Activated T-helper 1 cell treated with anti-CD3 and anti-CD28 coated beads, Interleukin-12 subunit alpha, Interleukin-12 subunit beta, Interleukin-2, Interleukin-4 antibody, amounts not matched to agents 30 ng/mL and 10 ng/mL and 1 ng/mL, durations not matched to agents 14 hours and 24 hours and 36 hours (primary cell): ENCODE measurements around the gene THAP5. TPM values are rescaled to one million over a fixed set of nuclear protein-coding genes. Genes with fewer than 3 reads are reported as not detected.

Experiments
- DNase-seq: peaks from one replicate; pipeline ENCODE4 v3.0.0; 2021; ENCODE audit warnings: low spot score
- H3K27ac Mint-ChIP-seq: one replicate; pipeline ENCODE4 v1.8.0; 2021; ENCODE audit warnings: mild to moderate bottlenecking, mixed read lengths
- H3K27me3 Mint-ChIP-seq: one replicate; pipeline ENCODE4 v1.8.0; 2022; ENCODE audit warnings: mild to moderate bottlenecking, moderate library complexity, mixed read lengths; ENCODE audit not compliant: insufficient read depth
- H3K36me3 Mint-ChIP-seq: one replicate; pipeline ENCODE4 v1.8.0; 2021; ENCODE audit warnings: low read depth, mixed read lengths
- H3K4me1 Mint-ChIP-seq: one replicate; pipeline ENCODE4 v1.8.0; 2021; ENCODE audit warnings: low read depth, mixed read lengths
- H3K4me3 Mint-ChIP-seq: one replicate; pipeline ENCODE4 v1.8.0; 2021; ENCODE audit warnings: mild to moderate bottlenecking, moderate library complexity, mixed read lengths
- H3K9me3 Mint-ChIP-seq: one replicate; pipeline ENCODE4 v1.8.0; 2021; ENCODE audit warnings: mixed read lengths
- intact Hi-C: fragments of 100-400 bp; cut with micrococcal nuclease; formaldehyde crosslinking; loops from one replicate; pipeline ENCODE4 v1.15.1; 2024
- total RNA-seq: library from RNA; stranded (reverse); gene quantifications from 2 replicates; pipeline ENCODE4 v1.2.3, GENCODE V29; 2022

THAP5 gene, protein sequence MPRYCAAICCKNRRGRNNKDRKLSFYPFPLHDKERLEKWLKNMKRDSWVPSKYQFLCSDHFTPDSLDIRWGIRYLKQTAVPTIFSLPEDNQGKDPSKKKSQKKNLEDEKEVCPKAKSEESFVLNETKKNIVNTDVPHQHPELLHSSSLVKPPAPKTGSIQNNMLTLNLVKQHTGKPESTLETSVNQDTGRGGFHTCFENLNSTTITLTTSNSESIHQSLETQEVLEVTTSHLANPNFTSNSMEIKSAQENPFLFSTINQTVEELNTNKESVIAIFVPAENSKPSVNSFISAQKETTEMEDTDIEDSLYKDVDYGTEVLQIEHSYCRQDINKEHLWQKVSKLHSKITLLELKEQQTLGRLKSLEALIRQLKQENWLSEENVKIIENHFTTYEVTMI
- total RNA-seq = 37.2 and 39.9 TPM in 2 replicates

DNA sequence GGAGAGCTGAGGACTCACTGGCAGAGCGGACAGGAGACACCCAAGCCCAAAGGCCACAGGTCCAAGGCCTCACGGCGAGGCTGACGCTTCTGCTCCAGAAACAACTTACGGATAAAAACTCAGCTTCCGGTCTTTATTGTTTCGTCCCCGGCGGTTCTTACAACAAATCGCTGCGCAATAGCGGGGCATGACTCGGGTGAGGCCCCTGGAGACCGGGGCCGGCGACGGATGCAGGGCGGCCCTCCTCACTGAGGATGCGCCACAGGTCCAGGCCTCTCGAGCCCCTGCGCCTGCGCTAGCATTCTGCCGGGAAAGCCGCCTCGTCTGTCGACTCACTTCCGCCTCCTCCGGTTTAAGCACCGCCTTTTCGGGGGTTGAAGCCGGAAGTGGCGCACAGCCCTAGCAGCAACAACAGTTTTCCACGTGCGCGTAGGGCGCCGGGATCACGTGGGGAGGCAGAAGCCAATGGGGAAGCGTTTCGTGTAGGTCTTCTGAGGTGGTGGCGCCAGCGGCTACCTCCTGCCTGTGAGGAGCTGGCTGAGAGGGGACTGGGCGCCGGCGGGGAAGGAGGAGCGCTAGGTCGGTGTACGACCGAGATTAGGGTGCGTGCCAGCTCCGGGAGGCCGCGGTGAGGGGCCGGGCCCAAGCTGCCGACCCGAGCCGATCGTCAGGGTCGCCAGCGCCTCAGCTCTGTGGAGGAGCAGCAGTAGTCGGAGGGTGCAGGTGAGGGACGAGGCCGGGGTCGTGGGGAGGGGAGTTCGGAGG is at the start of gene THAP5, which contains the start of gene DNAJB9:
Gene THAP5, minus strand, starts transcription at position 326 of the 765 bp plus-strand sequence. Its CDS starts 137 bp downstream, at position 189.
Gene DNAJB9, plus strand, starts transcription at position 494 of the 765 bp plus-strand sequence. CDS start 1,853 bp downstream, outside the sequence.
- H3K9me3 Mint-ChIP-seq = no peaks in the 10 kb centered on the region
- H3K4me3 Mint-ChIP-seq = peak within 1 kb of the TSS; percentile 95
- no peaks in the 10 kb centered on the region for H3K27me3 Mint-ChIP-seq
- intact Hi-C loops = loop anchor here (1.0 to 10.0 kb wide), 7 partner anchors 43 to 1972 kb away; partner anchors contain the start of genes COG5, DUS4L, NRCAM and PNPLA8
- H3K36me3 Mint-ChIP-seq = peaks cover 31% of the 10 kb centered on the region
- peak; percentile 100 for DNase-seq
- peak within 1 kb of the TSS; percentile 96 for H3K27ac Mint-ChIP-seq
- H3K4me1 Mint-ChIP-seq = peaks cover 62% of the 10 kb centered on the region

DNA sequence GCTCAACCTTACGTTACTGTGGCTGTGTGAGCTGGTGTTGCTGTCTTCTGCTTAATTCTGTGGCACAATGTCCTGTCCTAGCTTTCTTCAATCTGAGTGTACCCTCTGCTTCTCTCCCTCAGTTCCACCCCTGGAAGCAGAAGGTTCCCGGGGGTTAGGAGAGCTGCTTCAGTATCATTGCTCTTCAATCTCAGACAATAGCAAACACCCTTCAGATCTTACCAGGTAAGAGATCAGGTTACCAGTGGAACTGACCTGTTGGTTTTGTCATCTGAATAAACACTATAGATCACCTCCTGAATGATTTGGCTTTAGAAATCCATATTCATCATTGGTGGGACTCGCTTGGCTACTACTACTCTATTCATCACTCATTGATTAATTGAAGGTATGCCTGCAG is 48.5 kb upstream of the THAP5 start:
- intact Hi-C loops = no loop called here
- Mint-ChIP-seq H3K27me3 (peaks cover 3% of the 10 kb centered on the region), H3K4me1 (no peaks in the 10 kb centered on the region), H3K4me3 (no peak overlapping the region), H3K27ac (no peak overlapping the region), H3K36me3 (no peaks in the 10 kb centered on the region), H3K9me3 (no peaks in the 10 kb centered on the region)
- DNase-seq = no peak

DNA sequence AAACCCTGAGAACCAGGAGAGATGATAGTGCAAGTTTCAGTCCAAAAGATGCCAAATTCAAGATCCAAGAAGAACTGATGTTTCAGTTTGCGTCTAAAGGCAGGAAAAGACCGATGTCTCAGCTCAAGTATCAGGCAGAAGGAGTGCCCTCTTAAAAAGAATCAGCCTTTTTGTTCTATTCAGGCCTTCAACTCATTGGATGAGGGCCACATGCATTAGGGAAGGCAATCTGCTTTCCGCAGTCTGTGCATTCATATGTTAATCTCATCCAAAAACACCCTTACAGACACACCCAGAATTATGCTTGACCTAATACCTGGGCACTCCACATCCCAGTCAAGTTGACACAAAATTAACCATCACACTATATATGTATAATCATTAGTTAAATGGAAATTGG is 45.4 kb upstream of the THAP5 start:
- Mint-ChIP-seq H3K4me1 (no peaks in the 10 kb centered on the region), H3K36me3 (no peaks in the 10 kb centered on the region), H3K9me3 (no peaks in the 10 kb centered on the region), H3K27me3 (peaks cover 12% of the 10 kb centered on the region), H3K4me3 (no peak overlapping the region), H3K27ac (no peak overlapping the region)
- intact Hi-C loops = no loop called here
- no peak for DNase-seq

DNA sequence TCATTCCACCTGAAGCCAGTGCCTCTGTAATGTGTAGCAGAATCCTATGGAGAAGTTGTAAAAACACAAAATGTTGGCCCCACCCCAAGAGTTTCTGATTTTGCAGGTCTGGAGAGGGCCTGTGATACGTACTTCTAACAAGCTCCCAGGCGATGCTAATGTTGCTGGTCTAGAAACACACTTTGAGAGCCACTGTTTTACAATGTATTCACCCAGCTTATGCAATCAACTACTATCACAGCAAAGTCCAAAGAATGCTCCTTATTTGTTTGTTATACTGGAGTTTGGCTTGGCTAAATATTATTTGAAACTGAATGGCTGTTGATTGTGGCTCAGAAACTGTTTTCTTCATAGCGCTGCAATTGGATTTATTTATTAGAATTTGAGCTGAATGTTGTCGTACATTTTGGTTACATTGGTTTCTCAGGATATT is 44.5 kb upstream of the THAP5 start:
- intact Hi-C loops = no loop called here
- H3K9me3 Mint-ChIP-seq = no peaks in the 10 kb centered on the region
- H3K36me3 Mint-ChIP-seq = no peaks in the 10 kb centered on the region
- H3K4me1 Mint-ChIP-seq = no peaks in the 10 kb centered on the region
- no peak for DNase-seq
- H3K4me3 Mint-ChIP-seq = no peak overlapping the region
- H3K27ac Mint-ChIP-seq = no peak overlapping the region
- H3K27me3 Mint-ChIP-seq = peaks cover 12% of the 10 kb centered on the region

DNA sequence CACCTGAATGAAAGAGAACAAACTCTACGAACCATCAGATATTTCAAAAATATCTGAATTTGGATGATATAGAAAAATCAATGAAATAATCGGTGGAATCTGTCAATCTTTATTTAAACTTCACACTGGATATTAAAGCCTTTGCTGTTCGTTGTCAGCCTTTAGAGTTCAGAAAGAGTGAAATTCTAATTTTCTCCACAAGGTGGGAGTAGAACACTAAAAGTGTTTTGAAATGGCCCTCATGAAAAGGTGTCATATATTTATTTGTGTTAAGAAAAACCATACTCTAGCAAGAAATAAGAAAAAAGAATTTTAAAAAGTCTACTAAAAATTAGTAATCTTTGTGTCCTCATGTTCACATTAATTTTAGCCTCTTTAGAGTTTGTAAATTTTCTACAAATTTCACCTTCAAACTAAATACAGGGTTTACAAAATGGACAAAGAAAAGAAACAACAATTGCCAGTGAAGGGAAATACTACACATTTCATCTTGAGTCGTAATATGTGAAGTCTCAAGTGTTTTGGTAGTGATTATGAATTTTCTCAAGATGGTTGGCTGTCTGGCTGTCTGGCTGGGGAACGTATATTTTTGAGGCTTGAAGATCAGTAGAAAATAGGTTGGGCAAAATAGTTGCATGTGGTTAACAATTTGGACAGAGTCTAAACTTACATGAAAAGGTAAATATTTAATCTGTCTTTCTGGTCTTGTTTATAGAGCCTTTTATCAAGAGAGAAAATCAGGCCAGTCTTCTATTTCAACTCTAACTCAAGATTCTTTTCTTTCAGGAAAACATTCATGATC is 43.8 kb upstream of the THAP5 start:
- H3K9me3 Mint-ChIP-seq = no peaks in the 10 kb centered on the region
- intact Hi-C loops = no loop called here
- H3K36me3 Mint-ChIP-seq = no peaks in the 10 kb centered on the region
- peaks cover 12% of the 10 kb centered on the region for H3K27me3 Mint-ChIP-seq
- DNase-seq = no peak
- H3K27ac Mint-ChIP-seq = no peak overlapping the region
- no peaks in the 10 kb centered on the region for H3K4me1 Mint-ChIP-seq
- H3K4me3 Mint-ChIP-seq = no peak overlapping the region

DNA sequence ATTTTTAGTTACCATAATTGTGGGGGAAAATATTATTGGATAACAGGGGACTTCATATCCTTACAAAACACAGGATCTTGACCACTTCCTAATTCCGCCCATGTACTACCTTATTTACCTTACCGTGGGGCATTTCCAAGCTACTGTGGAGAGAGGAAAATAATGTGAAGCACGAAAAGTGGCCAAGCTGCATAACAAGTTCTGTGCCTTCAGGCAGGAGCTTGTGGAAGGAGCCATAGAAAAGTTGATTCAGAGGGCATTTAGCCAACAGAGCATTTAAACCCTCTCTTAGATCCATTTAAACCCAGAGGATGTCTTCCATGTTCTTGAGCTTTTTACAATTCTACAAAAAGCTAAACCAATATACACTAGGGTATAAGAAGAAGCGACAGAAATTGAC is 41.8 kb upstream of the THAP5 start:
- no peak overlapping the region for H3K27ac Mint-ChIP-seq
- intact Hi-C loops = no loop called here
- no peaks in the 10 kb centered on the region for H3K4me1 Mint-ChIP-seq
- H3K27me3 Mint-ChIP-seq = peaks cover 13% of the 10 kb centered on the region
- H3K4me3 Mint-ChIP-seq = no peak overlapping the region
- no peaks in the 10 kb centered on the region for H3K9me3 Mint-ChIP-seq
- no peak for DNase-seq
- H3K36me3 Mint-ChIP-seq = no peaks in the 10 kb centered on the region

DNA sequence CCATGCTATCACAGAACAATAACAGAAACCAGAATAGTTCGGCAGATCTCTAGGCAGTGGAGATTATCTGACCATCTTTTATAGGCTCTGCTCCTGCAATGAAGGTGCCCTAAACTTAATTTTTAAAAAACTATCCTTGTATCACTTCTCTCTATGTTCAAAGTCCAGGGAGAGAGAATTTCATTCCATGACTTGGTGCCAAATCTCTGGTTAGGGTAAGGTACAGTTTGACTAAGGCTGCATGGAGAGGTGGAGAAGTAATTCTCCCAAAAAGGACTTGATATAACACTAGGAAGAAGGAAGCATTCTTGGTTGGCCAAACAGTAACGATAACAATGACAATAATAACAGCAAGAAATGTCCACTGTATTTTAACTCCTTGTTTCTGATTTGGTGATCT is 40.1 kb upstream of the THAP5 start:
- Mint-ChIP-seq H3K27ac (no peak overlapping the region), H3K4me1 (no peaks in the 10 kb centered on the region), H3K4me3 (no peak overlapping the region), H3K27me3 (peaks cover 13% of the 10 kb centered on the region), H3K9me3 (no peaks in the 10 kb centered on the region), H3K36me3 (no peaks in the 10 kb centered on the region)
- intact Hi-C loops = no loop called here
- DNase-seq = no peak

DNA sequence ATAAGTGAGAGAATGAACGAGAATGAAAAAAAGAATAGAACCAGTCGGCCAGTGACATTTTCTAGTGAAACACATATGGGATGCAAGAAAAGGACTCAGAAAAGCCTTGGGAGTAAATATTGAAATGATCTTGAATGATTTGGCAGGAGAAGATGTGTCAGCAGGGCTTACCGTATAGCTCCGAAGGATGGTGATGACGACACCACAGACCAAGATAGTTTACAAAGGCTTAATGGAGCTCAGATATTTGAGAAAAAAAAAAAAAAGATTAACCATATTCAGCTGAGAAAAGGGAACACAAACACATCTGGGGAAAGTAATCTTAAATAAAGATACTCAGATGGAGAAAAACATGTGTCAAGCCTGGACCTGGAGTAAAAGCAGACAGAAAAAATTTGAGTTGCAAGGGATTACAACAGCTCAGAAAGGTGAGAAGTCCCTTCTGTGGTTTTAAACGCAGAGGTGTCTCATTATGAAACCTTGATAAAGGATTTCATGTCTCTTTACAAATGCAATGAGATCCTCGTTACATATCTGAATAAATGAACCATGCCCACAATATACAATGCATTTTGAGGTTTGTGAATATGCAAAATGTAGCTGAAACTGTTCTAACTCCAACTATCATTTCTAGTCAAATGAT is 36.2 kb upstream of the THAP5 start:
- DNase-seq = no peak
- no peaks in the 10 kb centered on the region for H3K36me3 Mint-ChIP-seq

DNA sequence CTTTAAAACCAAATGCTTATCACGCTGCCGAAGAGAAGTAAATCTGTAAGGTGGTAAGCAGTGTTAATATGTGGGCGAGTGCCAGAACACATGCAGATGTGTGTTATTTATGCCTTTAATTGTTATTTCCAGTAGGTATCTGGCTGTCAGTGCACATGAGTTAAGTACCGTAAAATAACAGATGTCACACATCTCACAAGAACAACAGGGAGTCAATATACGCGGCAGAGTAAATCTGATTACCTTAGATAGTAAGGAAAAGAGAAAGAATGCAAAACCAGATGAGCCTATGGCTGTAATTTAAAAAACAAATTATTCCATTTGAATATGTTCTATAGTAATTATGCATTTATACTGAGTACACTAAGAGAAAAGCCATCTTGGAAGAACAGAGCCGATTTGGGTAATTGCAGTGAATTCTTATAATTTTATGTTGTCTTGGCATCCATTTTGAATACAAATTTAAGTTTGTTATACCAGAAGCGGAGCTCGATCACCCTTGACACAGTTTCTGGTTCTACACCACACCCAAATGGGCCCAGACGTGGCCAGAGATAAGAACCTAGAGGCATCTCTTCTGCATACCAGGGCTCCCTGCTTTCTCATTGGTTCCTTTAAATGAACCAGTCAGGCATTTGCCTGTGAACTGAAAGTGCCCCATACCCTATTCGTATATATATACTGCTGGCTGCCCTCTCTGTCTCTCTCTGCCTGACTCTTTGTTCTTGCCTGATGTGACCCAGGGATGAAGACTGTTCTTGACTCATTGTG is 35.0 kb upstream of the THAP5 start:
- H3K36me3 Mint-ChIP-seq = no peaks in the 10 kb centered on the region

More for the DNA sequence above, 36.2 kb upstream of the THAP5 start:
- Mint-ChIP-seq H3K27me3 (peaks cover 6% of the 10 kb centered on the region), H3K27ac (no peak overlapping the region), H3K4me3 (no peak overlapping the region), H3K4me1 (no peaks in the 10 kb centered on the region), H3K9me3 (no peaks in the 10 kb centered on the region)
- intact Hi-C loops = no loop called here

DNA sequence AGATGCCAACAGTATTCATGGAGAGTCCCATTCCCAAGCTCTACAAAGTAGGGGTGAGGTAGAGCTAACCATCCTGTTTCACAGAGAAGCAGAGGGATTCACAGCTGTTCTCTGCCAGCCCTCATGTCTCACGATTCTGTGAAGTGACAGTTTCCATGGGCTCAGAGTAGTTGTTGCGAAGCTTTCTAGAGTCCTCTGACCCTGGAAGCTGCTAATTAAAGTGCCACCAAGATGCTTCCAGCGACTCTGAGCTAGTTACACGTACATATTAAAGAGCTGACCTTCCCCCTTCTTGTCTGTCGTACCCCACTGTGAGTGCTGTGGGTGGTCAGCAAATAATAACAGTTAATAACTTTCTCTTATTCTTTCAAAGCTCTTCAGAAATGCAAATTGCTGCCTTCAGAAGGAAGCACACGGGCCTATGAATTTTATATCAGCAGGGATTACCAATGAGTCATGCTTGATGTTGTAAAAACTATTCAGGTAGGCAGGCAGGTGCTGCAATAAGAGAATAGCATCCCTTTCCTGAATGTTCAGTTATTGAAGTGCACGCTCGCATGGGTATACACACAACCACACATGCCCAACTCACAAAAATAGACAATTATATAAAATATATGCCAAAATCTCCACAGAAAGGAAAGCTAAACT is 34.3 kb upstream of the THAP5 start:
- no peak overlapping the region for H3K27ac Mint-ChIP-seq
- intact Hi-C loops = no loop called here

More for the DNA sequence above, 35.0 kb upstream of the THAP5 start:
- intact Hi-C loops = no loop called here
- Mint-ChIP-seq H3K27me3 (peaks cover 11% of the 10 kb centered on the region), H3K27ac (no peak overlapping the region), H3K9me3 (no peaks in the 10 kb centered on the region), H3K4me3 (no peak overlapping the region), H3K4me1 (no peaks in the 10 kb centered on the region)
- DNase-seq = no peak

DNA sequence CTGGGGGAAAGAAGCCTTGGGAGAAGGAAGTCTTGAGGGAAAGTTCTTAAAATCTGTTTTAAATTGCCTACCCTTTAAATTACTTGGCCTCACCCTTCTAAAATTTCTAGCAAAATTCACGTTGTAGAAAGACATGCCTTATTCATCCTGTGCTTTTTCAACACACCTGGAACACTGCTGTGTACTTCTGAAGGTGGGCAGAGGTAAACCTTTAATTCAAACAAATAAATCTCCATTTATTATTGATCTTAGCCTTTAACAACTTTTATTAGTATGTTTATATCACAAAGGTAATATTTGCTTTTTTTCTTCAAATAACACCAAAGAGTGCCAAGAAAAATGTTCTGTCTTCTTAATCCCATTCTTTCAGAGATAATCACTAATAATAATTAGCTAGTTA is 30.9 kb upstream of the THAP5 start:
- intact Hi-C loops = no loop called here
- Mint-ChIP-seq H3K27me3 (peaks cover 9% of the 10 kb centered on the region), H3K4me1 (no peaks in the 10 kb centered on the region), H3K9me3 (no peaks in the 10 kb centered on the region), H3K4me3 (no peak overlapping the region), H3K27ac (no peak overlapping the region), H3K36me3 (no peaks in the 10 kb centered on the region)
- DNase-seq = no peak

More for the DNA sequence above, 34.3 kb upstream of the THAP5 start:
- DNase-seq = no peak
- H3K9me3 Mint-ChIP-seq = no peaks in the 10 kb centered on the region
- H3K4me1 Mint-ChIP-seq = no peaks in the 10 kb centered on the region
- H3K36me3 Mint-ChIP-seq = no peaks in the 10 kb centered on the region
- H3K27me3 Mint-ChIP-seq = peaks cover 11% of the 10 kb centered on the region
- no peak overlapping the region for H3K4me3 Mint-ChIP-seq
